ENCODE data around the gene HPD. TPM values are rescaled to one million over a fixed set of nuclear protein-coding genes. Genes with fewer than 3 reads are reported as not detected.

Gene HPD
- total RNA-seq, result 0.77 TPM

DNA sequence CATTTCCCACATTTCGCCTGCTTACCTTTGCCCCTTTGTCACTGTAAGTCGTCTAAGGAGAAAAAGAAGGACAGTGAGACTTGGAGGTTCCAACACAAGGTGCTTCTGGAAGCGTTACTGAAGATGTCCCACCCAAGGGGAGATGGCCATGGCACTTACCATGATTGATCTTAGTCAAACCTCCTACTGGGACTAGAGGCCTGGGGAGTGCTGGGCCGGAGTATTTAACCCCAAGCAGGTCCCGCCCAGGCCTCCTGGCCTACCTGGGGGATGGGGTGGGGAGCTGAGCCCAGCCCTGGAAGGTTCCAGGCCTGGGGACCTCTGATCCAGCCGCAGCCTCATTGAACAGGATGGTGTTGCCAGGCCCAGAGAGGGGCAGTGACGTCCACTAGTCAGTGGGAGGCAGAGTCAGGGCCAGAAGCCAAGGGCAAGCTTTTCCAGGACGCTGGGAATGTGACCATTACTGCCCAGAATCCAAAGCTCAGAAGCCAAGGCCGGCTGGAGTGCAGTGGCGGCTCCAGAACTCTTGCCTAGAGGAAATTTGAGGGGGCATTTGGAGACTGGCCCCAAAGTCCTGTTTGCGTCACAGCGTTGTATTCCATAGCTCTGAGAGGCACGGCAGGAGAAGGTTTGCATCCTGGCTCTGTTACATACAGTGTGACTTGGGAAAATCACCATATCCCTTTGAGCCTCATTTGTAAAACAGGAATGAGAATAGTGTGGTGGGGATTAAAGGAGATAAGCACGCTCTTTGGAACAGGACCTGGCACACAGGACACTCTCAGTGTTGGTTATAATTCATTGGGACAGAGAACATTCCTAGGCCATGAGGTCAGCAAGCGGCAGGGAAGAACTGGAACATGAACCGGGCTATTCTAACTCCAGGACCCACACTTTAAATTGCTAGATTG is at the start of gene HPD:
Gene HPD (minus strand): TSS at position 198 of the 911 bp plus-strand sequence. CDS start 36 bp downstream, at position 162.

DNA sequence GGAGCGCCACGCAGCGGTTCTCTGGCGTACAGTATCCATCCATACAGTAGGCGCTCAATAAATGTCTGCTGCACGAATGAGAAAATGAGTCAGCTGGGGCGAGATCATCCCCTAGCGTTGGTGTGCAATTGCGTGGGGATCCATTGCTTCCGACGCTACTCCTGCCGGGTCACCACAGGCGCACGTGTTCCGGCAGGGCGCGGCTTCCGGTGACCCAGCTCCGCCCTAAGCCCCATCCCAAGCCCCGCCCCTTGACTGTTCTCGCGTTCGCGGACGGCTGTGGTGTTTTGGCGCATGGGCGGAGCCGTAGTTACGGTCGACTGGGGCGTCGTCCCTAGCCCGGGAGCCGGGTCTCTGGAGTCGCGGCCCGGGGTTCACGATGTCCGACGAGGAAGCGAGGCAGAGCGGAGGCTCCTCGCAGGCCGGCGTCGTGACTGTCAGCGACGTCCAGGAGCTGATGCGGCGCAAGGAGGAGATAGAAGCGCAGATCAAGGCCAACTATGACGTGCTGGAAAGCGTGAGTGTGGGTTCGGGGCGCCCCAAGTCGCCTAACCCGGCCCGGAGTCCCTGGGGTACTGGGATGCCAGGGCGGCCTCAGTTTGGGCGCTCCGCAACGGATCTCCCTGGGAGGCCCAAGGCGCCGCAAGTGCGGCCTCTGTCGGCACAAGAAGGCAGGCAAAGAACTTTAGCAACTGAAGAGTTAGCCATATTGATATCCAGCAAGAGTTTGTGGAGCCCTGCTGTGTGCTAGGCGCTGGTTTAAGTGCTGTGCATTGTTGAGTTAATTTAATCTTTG is 30.0 kb upstream of the HPD start, which contains the start of gene PSMD9:
Gene PSMD9 (plus strand): TSS at position 313 of the 796 bp plus-strand sequence. CDS start 67 bp downstream, at position 380.

DNA sequence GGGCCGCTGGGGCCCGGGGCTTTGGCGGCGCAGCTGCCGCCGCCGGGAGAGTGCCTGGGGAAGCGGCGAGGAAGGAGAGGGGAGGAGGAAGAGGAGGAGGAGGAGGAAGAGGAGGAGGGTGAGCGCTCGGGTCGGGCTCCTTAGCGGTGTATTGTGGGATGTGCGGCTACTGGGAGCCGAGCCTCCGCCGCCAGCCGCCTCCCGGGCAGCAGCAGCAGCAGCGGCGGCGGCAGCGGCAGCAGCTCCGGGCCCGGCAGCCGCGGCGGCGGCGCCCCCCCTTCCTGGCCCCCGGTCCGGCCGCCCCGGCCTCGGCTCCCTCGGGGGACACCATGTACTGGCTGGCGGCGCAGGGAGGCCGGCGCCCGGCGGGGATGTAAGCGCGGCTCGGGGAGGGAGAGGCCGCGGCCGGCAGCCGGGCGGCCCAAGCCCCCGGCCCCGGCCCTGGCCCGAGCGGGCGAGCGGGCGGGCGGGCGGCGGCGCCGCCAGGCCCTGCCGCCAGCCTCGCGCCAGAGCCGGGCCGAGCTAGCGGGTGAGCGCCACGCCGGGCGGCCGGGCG is 54.7 kb downstream of the HPD start, which contains the start of gene SETD1B:
Gene SETD1B (plus strand): TSS at position 149 of the 556 bp plus-strand sequence. CDS start 729 bp downstream, outside the sequence.

DNA sequence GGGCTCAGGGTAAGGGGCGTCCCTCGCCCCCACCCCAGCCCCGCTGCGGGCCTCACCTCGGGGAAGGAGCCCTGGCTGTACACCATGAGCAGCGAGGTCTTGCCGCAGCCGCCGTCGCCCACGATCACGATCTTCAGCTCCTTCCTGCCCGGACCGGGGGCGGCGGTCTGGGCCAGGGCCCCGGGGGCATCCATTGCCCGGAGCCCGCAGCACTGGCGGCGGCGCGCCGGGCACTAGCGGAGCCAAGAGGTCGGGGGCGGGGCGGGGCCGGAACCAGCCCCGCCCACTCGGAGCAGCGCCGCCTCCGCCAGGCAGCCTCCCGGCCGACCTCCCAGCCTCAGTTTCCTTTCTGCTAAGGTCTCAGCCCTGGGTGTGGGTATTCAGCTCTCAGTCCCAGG is 65.2 kb downstream of the HPD start, which contains the start of gene RHOF:
Gene RHOF (minus strand): TSS at position 249 of the 398 bp plus-strand sequence. CDS start 55 bp downstream, at position 194.

Other genes with a start within 250 kb of the HPD start
- gene ORAI1, start 232.3 kb downstream of the HPD start, total RNA-seq, result 8.4 TPM
- gene MORN3, start 189.2 kb downstream of the HPD start, total RNA-seq, result 0.99 TPM
- 11.7 TPM for gene TMEM120B, start 146.1 kb downstream of the HPD start, total RNA-seq
- gene RHOF, start 65.2 kb downstream of the HPD start, total RNA-seq, result 19.2 TPM
- gene SETD1B, start 54.9 kb downstream of the HPD start, total RNA-seq, result 12.5 TPM
- 67.8 TPM for gene PSMD9, start 29.9 kb upstream of the HPD start, total RNA-seq
- 6.0 TPM for gene CFAP251, start 59.7 kb upstream of the HPD start, total RNA-seq
- gene BCL7A, start 163.0 kb upstream of the HPD start, total RNA-seq, result 31.6 TPM
- gene MLXIP, start 219.9 kb upstream of the HPD start, total RNA-seq, result 17.8 TPM

Measured in camera-type eye (tissue), 1 donor.